Measurements from ENCODE around the gene HRCT1.
"Not testable (repeated sequence)": the region's sequence is repeated elsewhere in the genome, so short reads cannot be mapped to it uniquely, and the experiment has no call there.

Gene HRCT1

DNA sequence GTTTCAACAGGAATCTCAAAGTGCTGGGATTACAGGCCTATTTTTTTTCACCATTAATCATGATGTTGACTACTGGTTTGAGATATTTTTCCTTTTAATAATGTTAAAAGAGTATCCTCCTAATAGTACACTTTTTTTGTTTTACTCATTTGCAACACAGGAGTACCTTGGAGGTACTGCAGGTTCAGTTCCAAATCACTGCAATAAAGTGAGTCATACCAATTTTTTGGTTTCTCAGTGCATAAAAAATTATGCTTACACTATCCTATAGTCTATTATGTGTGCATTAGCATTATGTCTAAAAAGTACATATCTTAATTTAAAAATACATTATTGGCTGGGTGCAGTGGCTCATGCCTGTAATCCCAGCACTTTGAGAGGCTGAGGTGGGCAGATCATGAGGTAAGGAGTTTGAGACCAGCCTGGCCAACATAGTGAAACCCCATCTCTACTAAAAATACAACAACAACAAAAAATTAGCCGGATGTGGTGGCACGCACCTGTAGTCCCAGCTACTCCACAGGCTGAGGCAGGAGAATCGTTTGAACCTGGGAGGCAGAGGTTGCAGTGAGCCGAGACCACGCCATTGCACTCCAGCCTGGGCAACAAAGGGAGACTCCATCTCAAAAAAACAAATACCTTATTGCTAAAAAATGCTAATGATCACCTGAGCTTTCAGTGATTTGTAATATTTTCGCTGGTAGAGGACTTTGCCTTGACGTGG, 8.5 kb upstream of the HRCT1 start:
- not testable (repeated sequence) for DNase-seq

DNA sequence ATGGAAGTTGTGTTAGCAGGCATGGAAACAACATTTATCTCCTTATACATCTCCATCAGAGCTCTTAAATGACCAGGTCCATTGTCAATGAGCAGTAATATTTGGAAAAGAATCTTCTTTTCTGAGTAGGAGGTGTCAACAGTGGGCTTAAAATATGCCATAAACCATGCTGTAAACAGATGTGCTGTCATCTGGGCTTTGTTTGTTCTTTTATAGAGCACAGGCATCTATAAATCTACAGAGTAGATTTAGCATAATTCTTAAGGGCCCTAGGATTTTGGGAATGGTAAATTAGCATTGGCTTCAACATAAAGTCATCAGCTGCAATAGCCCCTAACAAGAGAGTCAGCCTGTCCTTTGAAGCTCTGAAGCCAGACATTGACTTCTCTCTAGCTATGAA, 7.7 kb upstream of the HRCT1 start:
- no peak for DNase-seq

DNA sequence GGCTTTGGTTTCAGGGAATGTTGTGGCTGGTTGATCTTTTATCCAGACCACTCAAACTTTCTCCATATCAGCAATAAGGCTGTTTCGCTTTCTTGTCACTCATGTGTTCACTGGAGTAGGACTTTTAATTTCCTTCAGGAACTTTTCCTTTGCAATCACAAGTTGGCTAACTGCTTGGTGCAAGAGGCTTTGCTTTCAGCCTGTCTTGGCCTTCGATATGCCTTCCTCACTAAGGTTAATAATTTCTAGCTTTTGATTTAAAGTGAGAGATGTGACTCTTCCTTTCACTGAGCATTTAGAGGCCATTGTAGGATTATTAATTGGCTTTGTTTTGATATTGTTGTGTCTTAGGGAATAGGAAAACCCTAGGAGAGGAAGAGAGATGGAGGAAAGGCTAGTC, 7.0 kb upstream of the HRCT1 start:
- DNase-seq = no peak

DNA sequence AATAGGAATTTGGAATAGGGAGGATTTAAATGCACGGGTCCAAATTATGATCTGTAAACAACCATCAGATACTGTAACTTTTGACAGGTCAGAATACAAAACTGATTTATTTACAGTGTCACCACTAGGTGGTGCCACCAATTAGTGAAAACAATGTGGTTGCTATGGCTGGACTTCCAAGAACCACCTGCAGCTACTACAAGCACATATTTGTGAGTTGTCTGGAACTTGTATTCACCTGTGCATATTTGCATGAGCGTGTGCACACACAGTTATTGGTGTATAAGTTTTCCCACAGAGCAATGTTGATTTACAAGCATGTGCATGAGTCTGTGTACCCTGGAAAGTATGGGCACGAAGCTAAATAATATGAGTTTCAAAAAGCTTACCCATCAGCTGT, 3.0 kb upstream of the HRCT1 start:
- DNase-seq = no peak

DNA sequence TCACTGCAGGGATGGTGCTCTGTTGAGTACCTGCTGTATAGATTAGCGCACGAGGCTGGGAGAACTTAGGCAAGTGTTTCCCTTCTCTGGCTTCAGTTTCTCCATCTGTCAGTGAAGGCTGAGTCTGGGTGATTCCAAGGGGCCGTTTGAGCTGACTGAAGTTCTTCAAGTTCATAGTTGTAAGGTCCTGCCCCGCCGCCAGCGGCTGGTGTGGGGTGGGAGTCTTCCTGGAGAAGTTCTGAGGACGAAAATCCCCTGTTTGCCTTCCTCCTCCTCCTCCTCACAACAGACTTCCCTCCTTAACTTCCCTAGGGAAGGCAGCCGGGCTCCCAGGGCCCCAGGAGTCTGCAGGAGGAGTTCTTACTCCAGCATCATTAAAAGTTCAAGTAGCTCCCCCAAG, 1.7 kb upstream of the HRCT1 start:
- DNase-seq = no peak

DNA sequence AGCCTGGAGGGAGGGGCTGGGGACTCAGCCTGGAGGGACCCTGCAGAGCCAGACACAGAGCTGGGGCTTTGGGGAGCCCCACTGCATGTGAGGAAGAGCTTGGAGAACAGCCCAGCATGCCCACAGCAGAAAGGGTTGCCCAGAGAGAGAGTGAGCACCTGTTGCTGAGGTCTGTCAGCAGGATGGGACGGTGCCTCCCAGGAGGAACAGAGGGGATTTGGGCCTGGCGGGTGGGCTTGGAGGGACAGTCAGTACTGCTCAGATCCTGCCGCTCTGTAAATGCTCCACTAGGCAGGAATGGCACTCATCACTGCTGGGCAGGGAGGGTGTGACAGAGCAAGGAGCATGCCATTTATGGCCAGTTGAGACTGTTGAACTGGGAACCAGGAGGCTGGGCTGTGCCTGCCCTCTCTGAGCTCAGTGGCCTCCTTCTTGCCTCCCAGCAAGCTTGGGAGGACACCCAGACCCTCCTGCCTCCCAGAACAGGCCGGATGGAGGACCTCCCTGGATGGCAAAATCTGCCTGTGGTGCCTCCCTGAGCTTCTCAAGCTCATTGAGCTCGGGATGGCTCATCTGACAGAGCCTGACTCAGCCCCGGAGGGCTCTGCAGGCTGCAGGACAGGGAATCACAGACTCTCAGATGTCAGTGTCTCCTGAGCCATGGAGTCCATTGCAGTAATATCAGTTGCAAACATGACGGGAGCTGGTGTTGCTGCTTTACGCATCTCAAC, 786 bp upstream of the HRCT1 start:
- no peak for DNase-seq

DNA sequence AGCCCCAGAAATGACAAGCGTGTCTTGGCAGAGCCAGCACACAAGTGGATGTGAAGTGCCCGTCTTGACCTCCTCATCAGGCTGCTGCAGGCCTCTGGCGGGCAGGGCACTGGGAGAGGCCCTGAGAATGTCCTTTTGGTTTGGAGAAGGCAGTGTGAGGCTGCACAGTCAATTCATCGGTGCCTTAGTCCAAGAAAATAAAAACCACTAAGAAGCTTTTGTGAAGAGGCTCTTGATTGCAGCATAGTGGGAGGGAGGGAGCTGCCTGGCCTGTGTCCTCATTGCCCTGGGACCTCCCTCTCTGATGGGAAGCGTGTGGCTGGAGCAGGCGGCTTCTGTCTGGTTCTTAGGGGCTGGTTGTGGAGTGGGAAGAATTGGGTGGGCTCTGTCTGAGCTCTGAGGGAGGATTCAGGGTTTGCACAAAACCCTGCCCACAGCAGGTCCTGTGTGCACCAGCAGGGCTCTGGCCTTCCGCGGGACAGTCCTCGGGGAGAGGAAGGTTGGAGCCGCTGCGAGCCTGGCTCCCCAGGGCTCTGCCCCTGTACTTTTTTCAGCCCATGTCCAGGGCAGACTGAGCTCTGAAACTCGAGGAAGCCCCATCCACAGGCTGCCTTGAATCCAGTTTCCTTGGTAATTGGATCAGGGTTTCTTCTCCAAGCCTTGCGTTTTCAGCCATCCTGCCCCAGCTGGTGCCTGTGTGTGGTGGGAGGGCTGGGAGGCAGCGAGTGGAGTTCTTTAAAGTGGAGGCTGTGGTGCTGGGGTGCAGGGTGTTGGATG, 1.1 kb downstream of the HRCT1 start:
- no peak for DNase-seq

DNA sequence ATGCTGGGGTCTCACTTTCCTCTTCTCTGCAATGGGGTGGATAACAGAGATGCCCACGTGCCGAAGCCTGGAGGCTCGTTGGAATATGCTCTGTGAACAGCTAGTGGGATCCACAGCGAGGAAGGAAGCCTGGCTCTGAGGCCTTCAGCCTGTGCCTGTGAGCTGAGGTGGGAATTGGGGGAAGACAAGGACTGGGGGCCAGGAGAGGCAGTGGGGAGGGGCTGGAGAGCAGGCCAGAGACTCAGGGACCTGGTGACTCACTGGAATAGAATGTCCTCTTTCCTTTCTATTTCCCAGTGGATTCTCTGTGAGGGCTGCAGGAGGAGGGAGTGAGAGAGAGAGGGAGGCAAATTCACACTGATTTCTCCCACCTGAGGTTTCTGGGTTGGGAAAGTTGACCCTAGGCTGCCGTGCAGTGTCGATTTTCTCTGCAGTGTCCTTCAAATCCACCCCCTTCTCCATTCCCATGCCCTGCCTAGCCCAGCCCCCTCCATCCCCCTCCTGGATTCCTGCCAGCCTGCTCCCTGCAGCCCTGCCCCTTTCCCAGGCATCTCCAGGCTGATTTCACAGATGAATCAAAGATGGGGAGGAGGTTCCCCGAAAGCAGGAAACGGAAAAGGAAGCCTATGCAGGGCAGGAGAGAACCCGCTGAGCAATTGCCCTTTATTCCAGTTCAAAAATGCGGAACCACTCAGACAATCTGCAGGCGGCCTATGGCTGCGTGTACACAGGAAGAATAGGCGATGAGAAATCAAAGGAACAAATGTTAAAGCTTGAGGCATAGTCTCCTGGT, 1.9 kb downstream of the HRCT1 start:
- no peak for DNase-seq

DNA sequence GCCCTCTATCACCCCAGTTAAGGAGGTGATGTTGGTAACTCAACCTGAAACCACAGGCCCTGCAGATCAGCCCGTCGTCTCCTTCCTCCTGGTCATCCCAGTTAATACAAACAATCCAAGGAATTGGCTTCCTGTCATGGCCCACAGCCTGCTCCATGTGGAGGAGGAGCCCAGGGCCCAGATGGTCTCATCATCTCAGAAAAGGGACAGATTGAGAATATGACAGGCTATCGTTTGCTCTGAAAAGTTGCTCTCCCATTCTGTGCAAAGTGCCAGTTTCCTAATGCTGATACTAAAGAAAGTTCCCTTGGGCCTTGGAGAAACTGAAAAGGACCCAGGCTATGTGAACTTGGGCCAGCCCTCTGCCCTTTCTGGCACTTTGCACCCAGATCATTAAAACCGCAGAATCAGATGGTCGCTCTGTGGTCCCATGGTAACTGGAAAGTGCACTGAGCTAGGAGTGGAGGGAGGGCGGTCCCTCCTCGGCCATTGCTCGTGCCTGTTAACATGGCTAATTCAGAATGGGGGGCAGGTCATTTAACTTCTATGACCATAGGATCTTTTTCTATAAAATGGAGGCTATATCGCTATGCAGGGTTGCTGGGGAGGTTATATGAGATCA, 2.6 kb downstream of the HRCT1 start:
- no peak for DNase-seq

DNA sequence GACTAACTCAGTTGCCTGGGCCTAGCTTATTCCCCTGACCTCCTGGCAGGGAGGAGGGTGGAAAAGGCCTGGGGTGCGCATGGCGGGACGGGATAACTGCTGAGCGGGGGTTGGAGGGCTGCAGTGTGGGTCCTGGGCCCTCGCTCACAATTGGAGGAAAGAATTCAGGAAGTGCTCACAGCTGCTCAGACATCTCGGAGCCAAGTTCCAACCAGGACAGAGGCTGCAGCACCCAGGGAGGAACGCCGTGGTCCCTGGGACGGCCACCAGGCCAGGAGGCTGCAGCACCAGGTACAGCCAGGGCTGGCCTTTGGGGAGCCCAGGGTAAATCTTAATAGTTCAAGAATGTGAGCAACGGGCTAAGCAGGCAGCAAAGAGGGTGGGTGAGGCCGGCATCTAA, 3.3 kb downstream of the HRCT1 start, which contains the start of gene SPAAR:
Gene SPAAR (plus strand): TSS at position 217 of the 400 bp plus-strand sequence. CDS start 974 bp downstream, outside the sequence.
- no peak for DNase-seq

DNA sequence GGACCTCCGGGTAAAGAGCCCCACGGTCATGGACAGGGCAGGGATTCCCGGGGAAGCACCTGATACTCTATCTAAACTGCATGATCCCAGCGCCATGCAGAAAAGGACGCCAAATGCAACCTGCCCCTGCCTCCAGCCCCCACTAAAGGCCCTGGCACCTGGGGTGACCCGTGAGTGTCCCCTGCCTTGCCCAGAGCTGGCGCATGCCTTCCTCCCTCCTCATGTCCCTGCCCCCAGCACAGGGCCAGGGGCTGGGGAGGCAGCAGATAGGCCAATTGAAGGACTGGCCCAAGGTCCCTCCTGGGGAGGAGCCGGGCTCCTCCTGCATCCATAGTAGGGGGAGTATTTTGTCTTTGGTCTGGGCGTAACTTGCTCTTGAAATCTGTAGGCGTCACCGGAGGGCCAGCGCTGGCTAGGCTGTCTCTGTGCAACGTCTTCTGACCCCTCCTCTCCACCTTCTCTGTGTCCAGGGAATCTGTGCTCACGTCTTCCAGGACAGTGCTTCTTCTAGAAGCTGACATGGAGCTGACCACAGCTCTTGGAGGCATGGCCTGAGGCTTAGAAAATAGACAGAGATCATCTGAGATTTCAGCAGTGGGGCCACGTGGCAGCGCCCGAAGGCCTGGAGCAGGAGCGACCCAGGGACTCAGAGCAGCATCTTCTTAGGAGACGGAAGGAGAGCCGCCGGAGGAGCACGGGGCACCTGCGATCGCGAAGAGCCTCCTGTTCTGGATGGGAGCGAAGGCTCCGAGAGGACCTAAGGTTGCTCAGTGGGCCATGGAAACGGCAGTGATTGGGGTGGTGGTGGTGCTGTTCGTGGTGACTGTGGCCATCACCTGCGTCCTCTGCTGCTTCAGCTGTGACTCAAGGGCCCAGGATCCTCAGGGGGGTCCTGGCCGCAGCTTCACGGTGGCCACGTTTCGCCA, 3.9 kb downstream of the HRCT1 start:
- no peak for DNase-seq

DNA sequence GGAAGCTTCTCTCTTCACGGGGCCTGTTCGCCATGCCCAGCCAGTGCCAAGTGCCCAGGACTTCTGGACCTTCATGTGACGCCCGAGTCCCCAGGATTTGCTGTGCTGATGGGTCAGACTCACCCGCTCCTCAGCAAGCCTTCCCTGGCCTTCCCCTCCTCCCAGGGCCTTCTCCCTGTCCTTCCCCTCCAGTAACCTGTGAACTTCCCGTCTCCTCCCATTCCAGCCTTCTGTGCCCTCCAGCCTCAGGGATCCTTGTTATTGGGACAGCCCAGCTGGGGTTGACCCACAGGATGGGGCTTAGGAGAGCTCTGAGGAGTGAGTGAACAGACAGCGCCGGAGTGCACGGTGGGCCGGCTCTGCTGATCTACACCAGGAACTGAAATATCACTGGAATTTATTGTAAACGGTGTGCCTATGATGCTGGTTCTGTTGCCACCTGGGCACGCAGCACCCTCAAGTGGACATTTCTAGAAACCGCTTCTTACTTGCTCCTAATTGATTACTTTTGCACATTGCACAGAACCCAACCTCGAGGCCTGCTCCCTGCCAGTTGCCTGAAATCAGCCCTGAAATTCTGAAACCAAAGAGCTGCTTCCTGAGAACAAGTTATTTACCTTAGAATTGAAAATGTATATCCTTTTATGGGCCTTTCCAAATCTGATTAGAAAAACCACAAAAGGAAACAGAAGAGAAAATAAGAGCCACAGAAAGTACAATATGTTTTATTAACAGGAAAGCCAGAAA, 4.8 kb downstream of the HRCT1 start:
- DNase-seq = peak; percentile 23

DNA sequence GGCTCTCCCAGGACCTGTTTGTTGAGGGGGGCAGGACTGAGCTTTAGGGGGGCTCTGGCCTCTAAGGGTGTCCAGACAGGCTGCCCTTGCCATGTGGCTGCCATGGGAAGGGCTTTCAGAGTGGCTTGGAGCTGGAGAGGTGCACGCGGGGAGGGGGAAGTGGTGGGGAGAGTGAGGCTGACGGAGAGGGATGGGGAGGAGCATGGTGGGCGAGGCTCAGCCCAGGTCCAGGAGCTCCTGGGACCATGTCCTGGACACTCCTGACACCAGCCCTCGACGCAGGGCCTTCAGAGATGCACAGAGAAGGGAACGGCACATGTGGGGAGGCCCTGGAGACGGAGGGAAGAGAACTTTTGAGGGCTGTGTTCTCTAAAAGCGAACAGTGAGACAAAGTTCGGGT, 5.7 kb downstream of the HRCT1 start:
- DNase-seq = no peak

DNA sequence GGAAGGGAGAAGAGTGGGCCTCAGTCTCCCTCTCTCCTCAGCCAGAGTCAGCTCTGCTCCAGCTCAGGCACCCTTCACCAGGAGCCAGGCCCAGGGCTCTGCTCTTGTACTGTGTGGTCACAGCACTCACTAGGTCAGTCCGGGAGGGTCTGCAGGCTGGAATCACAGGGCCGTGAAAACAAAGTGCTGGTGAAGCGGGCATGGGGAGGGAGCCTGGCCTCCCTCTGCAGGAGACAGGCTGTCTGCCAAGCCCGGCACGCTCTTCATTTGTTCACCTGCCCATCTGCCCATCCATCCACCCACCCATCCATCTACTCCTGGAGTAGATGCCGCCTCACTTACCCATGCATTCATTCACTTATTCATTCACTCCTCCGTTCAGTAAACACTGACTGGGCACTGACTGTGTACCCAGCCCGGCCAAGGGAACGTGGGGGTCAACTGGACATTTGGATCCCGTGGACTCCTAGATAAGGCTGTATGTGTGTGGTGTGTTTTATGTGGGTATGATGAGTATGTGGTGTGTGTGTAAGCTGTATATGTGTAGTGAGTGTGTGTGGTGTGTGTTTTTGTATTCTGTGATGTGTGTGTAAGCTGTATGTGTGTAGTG, 6.9 kb downstream of the HRCT1 start:
- DNase-seq = no peak

DNA sequence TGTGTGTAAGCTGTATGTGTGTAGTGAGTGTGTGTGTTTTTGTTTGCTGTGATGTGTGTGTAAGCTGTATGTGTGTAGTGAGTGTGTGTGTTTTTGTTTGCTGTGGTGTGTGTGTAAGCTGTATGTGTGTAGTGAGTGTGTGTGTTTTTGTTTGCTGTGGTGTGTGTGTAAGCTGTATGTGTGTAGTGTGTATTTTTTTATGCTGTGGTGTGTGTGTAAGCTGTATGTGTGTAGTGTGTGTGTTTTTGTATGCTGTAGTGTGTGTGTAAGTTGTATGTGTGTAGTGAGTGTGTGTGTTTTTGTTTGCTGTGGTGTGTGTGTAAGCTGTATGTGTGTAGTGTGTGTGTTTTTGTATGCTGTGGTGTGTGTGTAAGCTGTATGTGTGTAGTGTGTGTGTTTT, 7.4 kb downstream of the HRCT1 start:
- not testable (repeated sequence) for DNase-seq

DNA sequence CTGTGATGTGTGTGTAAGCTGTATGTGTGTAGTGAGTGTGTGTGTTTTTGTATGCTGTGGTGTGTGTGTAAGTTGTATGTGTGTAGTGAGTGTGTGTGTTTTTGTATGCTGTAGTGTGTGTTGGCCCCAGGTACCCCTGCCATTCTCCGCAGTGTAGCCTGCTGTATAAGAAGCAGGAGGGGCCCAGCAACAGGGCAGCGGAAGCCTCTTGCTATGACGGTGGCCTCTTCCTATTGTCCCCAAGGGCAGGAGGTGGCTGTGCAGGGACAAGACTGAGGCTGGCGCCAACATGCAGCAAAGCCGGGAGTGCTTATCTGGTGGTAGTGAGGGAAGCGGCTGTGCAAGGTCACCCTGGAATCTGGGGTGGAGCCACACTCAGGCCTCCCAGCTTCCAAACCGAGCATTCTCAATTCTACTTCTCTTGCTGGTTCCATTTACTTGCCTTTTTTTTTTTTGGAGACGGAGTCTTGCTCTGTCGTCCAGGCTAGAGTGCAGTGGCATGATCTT, 8.4 kb downstream of the HRCT1 start:
- no peak for DNase-seq

DNA sequence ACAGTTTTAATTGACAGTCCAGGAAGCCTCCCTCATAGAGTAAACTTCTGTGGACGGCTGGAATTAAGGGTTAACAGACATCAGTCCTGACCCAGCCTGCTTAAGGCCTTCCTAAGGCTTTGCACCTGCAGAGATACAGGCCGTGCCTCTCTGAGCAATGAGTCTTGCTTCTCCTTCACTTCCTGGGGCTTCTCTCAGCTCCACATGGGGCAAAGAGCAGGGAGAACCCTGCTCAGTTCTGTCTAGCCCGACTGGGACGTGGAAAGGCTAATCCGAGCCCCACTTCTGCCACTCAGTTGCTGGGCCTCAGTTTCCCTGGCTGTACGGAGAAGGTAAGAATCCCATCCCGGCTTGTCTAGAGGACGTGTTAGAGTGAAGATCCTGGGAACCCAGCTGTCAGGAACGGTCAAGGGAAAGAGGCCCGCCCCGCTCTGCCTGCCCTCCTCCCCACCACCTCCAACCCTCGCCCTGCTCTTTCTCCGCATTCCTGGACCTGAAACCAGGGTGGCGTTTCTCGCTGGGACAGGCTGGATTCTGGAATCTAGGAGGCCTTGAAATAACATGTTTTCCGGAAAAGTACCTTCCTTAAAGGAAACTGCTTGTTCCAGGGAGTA, 9.8 kb downstream of the HRCT1 start:
- DNase-seq = no peak

DNA sequence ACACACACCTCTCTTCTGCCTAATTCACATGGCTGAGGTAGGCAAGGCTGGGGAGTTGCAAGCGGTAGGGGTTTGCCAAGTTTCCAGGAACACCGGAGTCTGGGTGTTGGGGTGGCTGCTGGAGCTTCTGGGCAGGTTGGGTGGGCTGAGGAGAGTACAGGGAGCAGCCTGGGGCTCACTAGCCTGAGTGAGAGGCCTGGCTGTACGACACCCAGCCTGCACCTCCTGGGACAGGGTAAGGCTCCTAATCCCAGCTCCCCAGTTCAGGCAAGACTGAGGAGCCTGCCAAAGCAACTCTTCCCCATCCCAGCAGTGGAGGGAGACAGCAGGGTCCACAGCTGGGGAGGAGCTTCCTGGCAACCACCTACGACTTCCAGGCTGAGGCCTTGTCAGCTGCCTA, 11.3 kb downstream of the HRCT1 start:
- no peak for DNase-seq

DNA sequence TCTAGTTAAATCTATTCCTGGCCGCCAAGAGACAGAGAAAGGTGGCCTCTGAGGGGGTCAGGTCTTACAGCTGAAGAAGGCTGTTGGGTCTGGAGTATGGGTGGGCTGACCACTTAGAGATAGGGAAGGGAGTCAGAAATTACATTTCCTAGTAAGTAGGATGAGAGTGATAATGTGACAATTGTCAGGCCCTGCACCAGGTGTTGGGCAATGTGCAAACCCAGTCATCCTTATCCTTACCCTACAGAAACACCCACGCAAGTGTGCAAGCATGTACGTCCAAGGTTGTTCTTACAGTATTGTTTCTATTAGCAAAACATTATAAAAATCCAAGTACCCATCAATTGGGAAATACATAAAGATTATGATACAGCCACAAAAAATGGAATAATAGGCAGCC, 12.8 kb downstream of the HRCT1 start:
- DNase-seq = no peak
